ENCODE measurements around the gene TSFM.

Gene TSFM

GRCh38 chr12:57803319-57803893 lies 20.8 kb downstream of the TSFM start (continued):
- TF ChIP-seq ZNF169 (tag by site-specific recombination; IDR thresholded peaks at IDR 0.05), result no peak
- no peak for TF ChIP-seq TRIM28 (IDR thresholded peaks at IDR 0.05; ENCODE audit: borderline replicate concordance, low read length)
- no peak for TF ChIP-seq ZXDB (tag by site-specific recombination; IDR thresholded peaks at IDR 0.05)
- no peak for TF ChIP-seq ZFP69B (tag by site-specific recombination; IDR thresholded peaks at IDR 0.05)
- no peak for TF ChIP-seq SP2 (tag by site-specific recombination; IDR thresholded peaks at IDR 0.05)
- TF ChIP-seq CTCF (tag by site-specific recombination; IDR thresholded peaks at IDR 0.05), result peak; percentile 60
- TF ChIP-seq ZNF513 (tag by site-specific recombination; IDR thresholded peaks at IDR 0.05), result no peak
- no peak for TF ChIP-seq ZNF561 (tag by site-specific recombination; IDR thresholded peaks at IDR 0.05; ENCODE audit: borderline replicate concordance)
- TF ChIP-seq ZSCAN4 (tag by site-specific recombination; IDR thresholded peaks at IDR 0.05), result no peak
- no peak for TF ChIP-seq ZNF132 (tag by site-specific recombination; IDR thresholded peaks at IDR 0.05; ENCODE audit: borderline replicate concordance)
- no peak for TF ChIP-seq BCL11A (tag by site-specific recombination; IDR thresholded peaks at IDR 0.05; ENCODE audit: low read depth)
- TF ChIP-seq ZNF596 (tag by site-specific recombination; IDR thresholded peaks at IDR 0.05), result no peak
- TF ChIP-seq ZNF521 (tag by site-specific recombination; IDR thresholded peaks at IDR 0.05), result no peak

GRCh38 chr12:57806677-57807076 lies 24.1 kb downstream of the TSFM start:
- H3K9me3 ChIP-seq (ENCODE audit: control insufficient read depth, insufficient read depth, low read depth, low read length), result no peaks in the 10 kb centered on the region

More at GRCh38 chr12:57806677-57807076, 24.1 kb downstream of the TSFM start:
- no peak overlapping the region for H3K27ac ChIP-seq (ENCODE audit: extremely low read depth, low read depth, low read length)
- H3K36me3 ChIP-seq (ENCODE audit: control insufficient read depth in 2 of 2, insufficient read depth in 1 of 2, low read length in 2 of 2), result peaks cover 5 to 68% of the 10 kb centered on the region in 2 experiments; a peak in 2 of 3 replicates
- no peak overlapping the region for H3K4me3 ChIP-seq (ENCODE audit: low read depth, low read length)
- ChIA-PET CTCF (interaction anchor here (0.6 to 0.8 kb wide), 3 partner anchors 10 to 99 kb away, joined by 3 to 4 read pairs (median 3); no protein-coding TSS in a partner anchor), POLR2A (no interaction called here)
- H3K4me1 ChIP-seq (ENCODE audit: control insufficient read depth, insufficient read depth, low read length), result no peaks in the 10 kb centered on the region
- TF ChIP-seq ZNF335 (tag by site-specific recombination; conservative IDR thresholded peaks at IDR 0.05), result no peak
- no peak for TF ChIP-seq ZNF274 (IDR thresholded peaks at IDR 0.05; ENCODE audit: low read length)
- no peak for TF ChIP-seq ZNF274 (tag by site-specific recombination; IDR thresholded peaks at IDR 0.05; ENCODE audit: borderline replicate concordance)
- no peak for TF ChIP-seq PRDM6 (tag by site-specific recombination; IDR thresholded peaks at IDR 0.05)
- no peak for TF ChIP-seq ZFP41 (tag by site-specific recombination; IDR thresholded peaks at IDR 0.05; ENCODE audit: borderline replicate concordance)
- TF ChIP-seq FEZF1 (tag by site-specific recombination; IDR thresholded peaks at IDR 0.05), result no peak
- TF ChIP-seq BCL6B (tag by site-specific recombination; IDR thresholded peaks at IDR 0.05), result no peak
- TF ChIP-seq SP3 (tag by site-specific recombination; IDR thresholded peaks at IDR 0.05), result no peak
- no peak for TF ChIP-seq MYNN (tag by site-specific recombination; IDR thresholded peaks at IDR 0.05; ENCODE audit: borderline replicate concordance)
- TF ChIP-seq ZNF239 (tag by site-specific recombination; IDR thresholded peaks at IDR 0.05), result no peak
- no peak for TF ChIP-seq ZNF175 (tag by site-specific recombination; IDR thresholded peaks at IDR 0.05)
- TF ChIP-seq ZNF24 (tag by site-specific recombination; IDR thresholded peaks at IDR 0.05), result no peak
- TF ChIP-seq ZNF837 (tag by site-specific recombination; IDR thresholded peaks at IDR 0.05), result no peak
- no peak for TF ChIP-seq ZNF670 (tag by site-specific recombination; IDR thresholded peaks at IDR 0.05; ENCODE audit: low read depth)
- no peak for TF ChIP-seq ZNF211 (tag by site-specific recombination; IDR thresholded peaks at IDR 0.05; ENCODE audit: low read depth)
- TF ChIP-seq ZNF555 (tag by site-specific recombination; conservative IDR thresholded peaks at IDR 0.05), result no peak
- TF ChIP-seq ZNF214 (tag by site-specific recombination; IDR thresholded peaks at IDR 0.05; ENCODE audit: borderline replicate concordance), result no peak

Measured in HEK293 (cell line).